Stimulated activated CD8-positive, alpha-beta memory T cell treated with anti-CD3 and anti-CD28 coated beads, Interleukin-4, amount 100 ng/mL, for 24 hours (primary cell): ENCODE data around the gene BICDL1.
A peak's percentile ranks its signal among the peaks of the same experiment; 100 is the strongest.

Experiments
- DNase-seq: peaks from one replicate; pipeline ENCODE4 v3.0.0-alpha.2; 2020; ENCODE audit warnings: low read depth

Gene BICDL1

GRCh38 chr12:120079411-120080400 is 90.7 kb downstream of the BICDL1 start:
- DNase-seq: no peak

DNA sequence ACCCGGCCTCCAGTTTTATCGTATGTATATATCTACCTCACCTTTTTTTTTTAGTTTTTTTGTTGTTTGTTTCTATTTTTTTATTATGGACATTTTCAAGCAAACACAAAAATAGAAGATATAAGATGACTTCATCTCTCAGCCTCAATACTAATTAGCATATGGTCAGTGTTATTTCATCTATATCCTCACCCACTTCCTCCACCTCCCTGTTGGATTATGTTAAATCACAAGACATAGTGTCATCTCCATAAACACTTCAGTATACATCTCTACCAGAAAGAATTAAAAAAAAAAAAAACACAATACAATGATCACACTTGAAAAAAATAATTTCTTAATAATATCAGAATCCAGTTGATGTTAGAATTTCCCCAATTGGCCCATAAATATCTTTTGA is 92.6 kb downstream of the BICDL1 start:
- DNase-seq: no peak

DNA sequence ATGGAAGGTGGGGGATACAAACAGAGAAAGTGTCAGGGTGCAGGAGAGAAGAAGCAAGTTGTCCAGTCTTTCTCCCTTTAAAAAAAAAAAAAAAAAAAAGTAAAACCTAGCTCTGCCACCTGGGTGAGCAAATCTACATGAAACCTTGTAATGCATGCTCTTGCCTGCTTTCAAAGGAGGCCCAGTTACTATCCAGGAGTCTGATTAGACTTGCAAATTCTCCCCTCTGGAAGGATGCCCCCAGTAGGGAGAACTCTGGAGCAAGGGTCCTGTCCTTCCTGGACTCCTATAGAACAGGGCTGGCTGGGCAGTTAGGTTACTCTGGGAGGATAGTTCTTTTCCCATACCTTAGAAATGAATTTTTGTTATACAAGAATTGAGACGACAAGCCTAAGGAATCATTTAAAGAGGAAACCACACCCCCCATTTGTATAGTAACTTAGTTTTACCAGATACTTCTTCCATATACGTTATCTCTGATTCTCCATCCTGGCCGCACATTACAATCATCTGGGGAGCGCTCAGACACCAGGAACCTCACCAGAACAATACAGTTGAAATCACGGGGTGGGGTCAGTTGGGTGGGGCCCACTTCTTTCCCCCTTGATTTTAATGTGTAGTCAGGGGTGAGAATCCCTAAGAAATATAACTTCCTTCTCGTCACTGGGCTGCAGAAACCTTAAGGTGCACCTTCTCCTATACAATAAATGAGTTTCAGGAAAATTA is 97.0 kb downstream of the BICDL1 start:
- no peak for DNase-seq

GRCh38 chr12:120086801-120087621 is 98.0 kb downstream of the BICDL1 start:
- DNase-seq: peak; percentile 99

DNA sequence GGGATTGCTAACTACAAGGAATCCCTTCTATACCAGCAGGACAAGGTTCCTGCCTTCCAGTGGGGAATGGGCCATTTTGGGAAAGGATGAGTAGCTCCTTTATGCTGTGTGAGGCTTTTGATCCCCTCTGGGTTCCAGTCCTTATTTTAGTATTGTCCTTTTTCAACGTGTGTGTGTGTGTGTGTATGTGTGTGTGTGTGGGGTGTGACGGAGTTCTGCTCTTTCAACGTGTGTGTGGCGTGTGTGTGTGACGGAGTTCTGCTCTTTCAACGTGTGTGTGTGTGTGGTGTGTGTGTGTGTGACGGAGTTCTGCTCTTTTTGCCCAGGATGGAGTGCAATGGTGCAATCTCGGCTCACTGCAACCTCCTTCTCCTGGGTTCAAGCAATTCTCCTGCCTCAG is 100.1 kb downstream of the BICDL1 start:
- DNase-seq: no peak

DNA sequence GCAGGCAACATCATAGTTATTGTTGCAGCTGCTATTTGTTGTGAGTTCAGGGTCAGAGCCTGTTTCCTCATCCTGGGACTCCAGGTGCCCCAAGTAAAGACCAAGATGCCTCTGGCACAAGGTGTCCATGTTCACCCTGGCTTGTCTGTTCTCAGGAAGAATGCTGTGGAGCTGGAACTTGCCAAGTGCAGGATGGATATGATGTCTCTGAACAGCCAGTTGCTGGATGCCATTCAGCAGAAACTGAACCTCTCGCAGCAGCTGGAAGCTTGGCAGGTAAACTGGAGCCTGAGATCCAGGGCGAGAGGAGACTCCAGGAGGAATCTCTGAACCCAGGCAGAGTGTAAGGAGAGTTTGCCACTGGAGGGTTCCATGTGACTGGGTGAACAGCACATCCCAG is 100.8 kb downstream of the BICDL1 start:
- DNase-seq: no peak

DNA sequence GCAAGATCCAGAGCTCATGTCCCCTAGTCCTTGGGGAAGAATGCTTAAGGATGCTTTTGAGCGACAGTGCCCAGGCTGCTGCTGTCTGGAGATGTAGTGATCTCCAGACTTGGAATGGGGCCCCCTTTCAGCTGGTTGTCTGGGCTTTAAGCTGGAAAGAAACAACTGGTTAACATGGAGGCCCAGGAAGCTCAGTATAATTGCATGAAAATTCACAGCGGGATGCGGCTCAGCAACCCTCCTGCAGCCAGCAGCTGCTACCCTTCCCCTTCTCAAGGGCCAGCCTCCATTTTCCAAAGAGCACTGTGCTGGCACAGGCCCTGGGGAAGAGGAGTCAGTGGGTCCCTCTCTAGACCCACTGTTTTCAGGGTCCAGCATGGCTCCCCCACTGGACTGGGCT is 101.2 kb downstream of the BICDL1 start:
- DNase-seq: no peak

DNA sequence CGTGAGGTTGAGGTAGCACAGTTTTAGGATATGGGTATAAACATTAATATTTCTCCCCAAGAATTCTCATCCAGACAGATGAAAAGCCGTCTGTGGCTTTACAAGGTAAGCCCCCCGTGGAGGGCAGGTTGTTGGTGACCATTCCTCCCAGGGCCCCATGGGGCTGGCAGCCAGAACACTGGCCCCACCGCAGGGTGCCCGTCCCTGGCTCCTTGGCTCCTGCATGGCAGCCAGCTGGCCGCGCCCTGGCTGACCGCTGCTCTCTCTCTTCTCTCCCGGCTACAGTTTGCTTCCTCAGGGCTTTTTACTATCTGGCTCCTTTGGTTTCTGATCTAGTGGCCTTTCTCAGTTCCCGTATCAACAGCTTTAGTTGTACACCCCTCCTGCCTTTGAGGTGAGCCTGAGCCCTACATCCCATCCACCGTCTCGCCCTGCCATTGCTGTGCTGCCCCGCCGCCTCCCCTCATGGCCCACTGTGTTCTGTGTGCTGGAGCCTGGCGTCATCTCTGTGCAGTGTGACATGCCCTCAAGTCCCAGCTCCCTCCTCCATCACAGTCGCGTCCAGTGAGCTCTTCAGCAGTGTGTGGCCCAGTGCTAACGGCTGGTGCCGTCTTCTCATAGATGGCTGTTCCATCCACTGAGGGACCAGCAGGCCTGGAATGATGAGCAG is 101.7 kb downstream of the BICDL1 start:
- DNase-seq: no peak

DNA sequence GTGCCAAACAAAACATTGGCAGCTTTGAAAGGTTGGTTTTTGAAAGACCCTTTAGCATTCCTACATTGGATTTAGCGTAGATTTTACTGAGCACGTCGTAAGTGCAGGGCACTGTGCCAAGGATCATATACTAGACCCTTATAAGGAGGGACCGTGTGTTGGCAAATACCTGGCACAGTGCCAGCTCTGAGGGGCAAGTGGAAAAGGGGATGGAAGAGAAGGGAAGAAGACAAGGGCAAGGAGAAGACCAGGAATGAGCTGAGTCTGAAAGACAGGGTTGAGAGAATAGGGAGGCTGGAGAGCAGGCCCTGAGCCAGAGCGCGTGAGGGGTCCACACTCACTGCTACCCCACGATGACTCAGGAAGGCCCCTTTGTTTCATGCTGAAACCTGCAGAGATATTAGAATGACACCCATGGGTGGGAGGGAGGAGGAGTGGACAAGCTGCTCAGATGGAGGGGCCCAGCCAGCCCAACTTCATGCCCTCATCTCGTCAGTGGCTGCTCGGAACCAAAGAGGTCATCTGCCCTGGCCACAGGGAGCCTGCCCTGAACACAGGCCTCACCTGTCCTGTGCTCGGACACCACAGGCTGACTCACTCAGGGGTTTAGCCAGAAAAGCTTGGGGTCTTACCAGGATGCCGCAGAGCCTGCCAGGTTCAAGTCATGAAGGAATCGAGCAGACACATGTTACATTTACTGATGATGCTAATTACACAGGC is 102.5 kb downstream of the BICDL1 start:
- no peak for DNase-seq

DNA sequence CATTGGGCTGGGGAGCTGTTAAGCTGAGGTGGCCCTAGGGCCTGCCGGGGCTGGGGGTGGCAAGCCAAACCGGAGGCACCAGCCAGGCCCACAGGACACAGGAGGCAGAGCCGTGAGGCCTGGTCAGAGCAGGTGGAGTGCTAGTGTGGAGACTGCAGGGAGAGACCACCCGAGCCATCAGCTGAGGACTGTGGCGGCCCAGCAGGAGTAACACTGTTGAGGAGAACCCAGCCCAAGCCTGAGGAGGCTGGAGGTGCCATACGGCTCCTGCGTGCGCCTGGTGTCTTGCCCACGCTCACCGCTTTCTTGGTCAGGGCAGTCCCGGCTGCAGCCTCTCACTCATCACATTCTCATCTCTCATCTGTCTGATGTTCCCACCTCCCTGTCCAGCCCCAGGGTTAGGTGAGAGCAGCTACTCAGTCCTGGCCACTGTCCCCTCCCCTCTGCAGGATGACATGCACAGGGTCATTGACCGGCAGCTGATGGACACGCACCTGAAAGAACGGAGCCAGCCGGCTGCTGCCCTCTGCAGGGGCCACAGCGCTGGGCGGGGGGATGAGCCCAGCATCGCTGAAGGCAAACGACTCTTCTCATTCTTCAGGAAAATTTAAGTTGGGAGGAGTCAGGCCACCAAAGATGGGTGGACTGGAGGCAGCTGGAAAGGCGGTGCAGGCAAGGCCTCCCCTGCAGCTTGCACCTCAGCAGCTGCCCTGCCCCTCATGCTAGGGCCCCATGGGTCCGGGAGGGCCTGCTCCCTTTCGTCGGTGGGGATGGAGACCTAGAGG is 103.7 kb downstream of the BICDL1 start:
- DNase-seq: no peak

DNA sequence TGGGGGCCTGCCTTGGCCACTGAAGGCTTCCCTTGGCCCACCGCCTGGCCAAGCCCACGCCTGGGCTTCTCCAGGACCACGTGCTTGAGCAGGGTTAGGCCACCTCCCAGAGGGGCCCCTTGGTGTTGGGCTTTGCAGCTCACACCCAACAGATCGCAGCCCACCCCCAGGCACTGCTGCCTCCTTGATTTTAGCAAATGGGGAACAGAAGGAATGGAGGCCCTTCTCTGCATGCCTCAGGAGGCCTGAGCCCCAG is 104.2 kb downstream of the BICDL1 start:
- no peak for DNase-seq

DNA sequence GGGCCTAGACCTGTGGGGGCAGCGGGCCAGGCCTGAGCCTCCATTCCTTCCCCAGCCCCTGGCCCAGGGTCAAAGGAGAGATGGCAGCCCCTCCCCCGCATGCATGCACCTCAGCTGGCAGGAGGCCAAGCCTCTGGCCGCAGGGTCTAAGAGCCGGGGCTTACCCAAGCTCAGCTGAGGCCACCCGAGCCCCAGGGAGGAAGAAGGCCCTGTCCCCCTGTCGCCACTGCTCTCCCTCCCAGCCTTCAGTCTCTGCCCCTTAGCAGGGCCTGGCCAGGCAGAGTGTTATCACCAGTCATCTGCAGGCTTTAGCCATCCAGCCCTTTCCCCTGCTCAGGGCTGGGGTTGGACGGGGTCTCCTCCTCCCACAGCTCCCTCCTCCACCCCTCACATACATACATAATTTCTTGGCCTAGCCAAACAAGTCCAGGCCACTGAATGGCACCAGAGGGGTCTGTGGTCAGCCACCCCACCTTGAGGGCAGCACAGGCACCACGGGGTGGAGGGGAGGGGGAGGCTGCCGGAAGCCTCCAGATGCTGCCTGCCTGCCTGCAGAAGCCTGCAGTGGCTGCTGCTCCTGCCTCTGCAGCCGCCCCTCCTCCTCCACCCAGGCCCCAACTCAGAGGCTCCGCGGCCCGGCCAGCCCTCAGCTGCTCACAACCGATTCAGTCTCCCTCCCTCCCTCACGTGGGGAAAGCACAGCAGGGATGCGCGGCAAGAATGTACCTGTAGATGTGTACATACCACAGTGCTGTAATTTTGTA is 104.7 kb downstream of the BICDL1 start:
- no peak for DNase-seq

DNA sequence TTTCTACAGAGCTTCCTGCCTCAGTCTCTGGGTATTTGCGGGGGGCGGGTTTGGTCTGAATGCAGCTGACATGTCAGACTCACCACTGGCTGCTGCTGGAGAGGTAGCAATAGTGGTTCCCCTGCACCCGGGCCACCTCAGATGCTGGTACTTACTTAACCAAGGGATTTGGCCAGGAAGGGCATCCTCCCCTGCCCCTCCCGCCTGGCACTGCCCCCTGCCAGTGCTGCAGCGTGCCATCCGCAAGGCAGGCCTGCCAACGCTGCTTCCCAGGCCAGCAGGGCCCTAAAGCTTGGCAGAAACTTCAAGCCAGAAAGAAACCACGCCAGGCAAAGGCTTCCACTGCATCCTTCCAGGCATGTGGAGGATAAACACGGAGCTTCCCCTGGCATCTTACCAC is 105.4 kb downstream of the BICDL1 start:
- DNase-seq: no peak

DNA sequence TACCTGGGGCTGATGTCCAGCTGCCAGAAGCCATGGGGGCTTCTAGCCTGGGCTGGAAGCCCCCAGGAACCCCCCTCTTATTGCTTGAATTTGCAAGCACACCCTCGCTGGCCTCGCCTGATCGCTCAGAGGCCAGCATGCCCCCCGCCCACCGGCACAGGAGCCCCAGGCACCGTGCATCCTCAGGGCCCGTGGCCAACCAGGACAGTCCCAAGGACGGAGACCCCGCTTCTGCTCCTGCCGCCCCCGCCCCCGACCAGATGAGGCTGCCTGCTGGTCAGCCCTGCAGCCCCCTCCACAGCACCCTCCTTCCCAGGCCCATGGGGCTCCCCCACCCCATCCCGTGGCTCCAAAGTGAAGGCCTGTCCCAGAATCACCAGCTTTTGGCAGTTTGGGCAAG is 106.3 kb downstream of the BICDL1 start:
- no peak for DNase-seq

DNA sequence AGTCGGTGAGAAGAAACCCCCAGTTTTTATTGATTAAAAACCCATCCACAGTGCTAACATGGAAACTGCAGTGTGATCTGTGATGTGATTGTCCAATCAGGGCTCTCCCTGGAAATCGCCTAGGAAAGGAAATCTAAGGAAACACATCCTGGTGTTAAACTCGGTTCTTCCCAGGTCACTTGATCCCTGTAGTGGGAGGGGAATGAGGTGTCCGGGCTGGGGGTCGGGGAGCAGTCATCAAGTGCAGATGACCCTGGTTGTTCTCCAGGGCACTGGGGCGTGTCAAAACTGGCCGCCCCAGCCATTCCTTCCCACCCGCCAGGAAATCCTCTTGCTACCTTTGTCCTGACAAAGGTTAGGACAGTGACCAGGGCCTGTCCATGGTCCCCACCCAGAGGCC is 106.7 kb downstream of the BICDL1 start:
- no peak for DNase-seq

- DNase-seq: no peak
These were observed 107.7 kb downstream of the BICDL1 start for GRCh38 chr12:120096671-120097202.

- DNase-seq: no peak
These were observed 109.9 kb downstream of the BICDL1 start for GRCh38 chr12:120098756-120099470.

- DNase-seq: no peak
These were observed 110.7 kb downstream of the BICDL1 start for GRCh38 chr12:120099738-120100137.

- DNase-seq: no peak
These were observed 111.6 kb downstream of the BICDL1 start for GRCh38 chr12:120100630-120101029.
